ENCODE results near the gene DEPDC1B. TPM values are rescaled to one million over a fixed set of nuclear protein-coding genes. Genes with fewer than 3 reads are reported as not detected.
"Not testable (repeated sequence)": the region's sequence is repeated elsewhere in the genome, so short reads cannot be mapped to it uniquely, and the experiment has no call there.

Gene DEPDC1B
- total RNA-seq, 2 donors from 2014 or later: 0.47 TPM; not detected in 1

- ATAC-seq (no peak), DNase-seq (no peak)
- intact Hi-C loops (cut with DNase I): no loop called here
These were observed 101.5 kb downstream of the DEPDC1B start for GRCh38 chr5:60598424-60598823.

- DNase-seq (no peak), ATAC-seq (no peak)
- intact Hi-C loops (cut with DNase I): no loop called here
These were observed 102.2 kb downstream of the DEPDC1B start for GRCh38 chr5:60597572-60598320.

- DNase-seq (no peak), ATAC-seq (no peak)
- intact Hi-C loops (cut with DNase I): no loop called here
These were observed 105.1 kb downstream of the DEPDC1B start for GRCh38 chr5:60594715-60595477.

- ATAC-seq (no peak), DNase-seq (no peak)
- intact Hi-C loops (cut with DNase I): no loop called here
These were observed 109.8 kb downstream of the DEPDC1B start for GRCh38 chr5:60590172-60590571.

- ATAC-seq, DNase-seq: not testable (repeated sequence)
- intact Hi-C loops (cut with DNase I): loop anchor here in 1 of 2 donors (5.0 kb wide), 1 partner anchor 775 kb away; no protein-coding TSS in a partner anchor
These were observed 112.7 kb downstream of the DEPDC1B start for GRCh38 chr5:60587312-60587711.

- intact Hi-C loops (cut with DNase I): loop anchor here in 1 of 2 donors (5.0 kb wide), 1 partner anchor 774 kb away; no protein-coding TSS in a partner anchor
- ATAC-seq: no peak
- no peak for DNase-seq
These were observed 113.6 kb downstream of the DEPDC1B start for GRCh38 chr5:60586307-60586901.

GRCh38 chr5:60585618-60586017, 114.3 kb downstream of the DEPDC1B start:
- ATAC-seq: no peak
- intact Hi-C loops (cut with DNase I): loop anchor here in 1 of 2 donors (5.0 kb wide), 1 partner anchor 773 kb away; no protein-coding TSS in a partner anchor
- DNase-seq: no peak

GRCh38 chr5:60584304-60584703, 115.7 kb downstream of the DEPDC1B start:
- no peak for DNase-seq
- intact Hi-C loops (cut with DNase I): no loop called here
- ATAC-seq: no peak

GRCh38 chr5:60583616-60584015, 116.3 kb downstream of the DEPDC1B start:
- DNase-seq (no peak), ATAC-seq (no peak)
- intact Hi-C loops (cut with DNase I): no loop called here

- intact Hi-C loops (cut with DNase I): no loop called here
- no peak for DNase-seq
- ATAC-seq: no peak
These were observed 121.7 kb downstream of the DEPDC1B start for GRCh38 chr5:60578315-60578714.

GRCh38 chr5:60577116-60577515, 122.8 kb downstream of the DEPDC1B start:
- no peak for ATAC-seq
- intact Hi-C loops (cut with DNase I): no loop called here

GRCh38 chr5:60576425-60576824, 123.5 kb downstream of the DEPDC1B start:
- ATAC-seq: no peak
- DNase-seq: no peak
- intact Hi-C loops (cut with DNase I): no loop called here

More at GRCh38 chr5:60577116-60577515, 122.8 kb downstream of the DEPDC1B start:
- no peak for DNase-seq

GRCh38 chr5:60568646-60569045, 131.3 kb downstream of the DEPDC1B start:
- no peak for ATAC-seq
- DNase-seq: no peak
- intact Hi-C loops (cut with DNase I): no loop called here

GRCh38 chr5:60563696-60564324, 136.2 kb downstream of the DEPDC1B start:
- DNase-seq (no peak), ATAC-seq (no peak)
- intact Hi-C loops (cut with DNase I): no loop called here

GRCh38 chr5:60553291-60553690, 146.7 kb downstream of the DEPDC1B start:
- ATAC-seq; intact Hi-C loops (cut with DNase I); DNase-seq: not testable (repeated sequence)

GRCh38 chr5:60551829-60552228, 148.1 kb downstream of the DEPDC1B start:
- intact Hi-C loops (cut with DNase I): no loop called here
- no peak for DNase-seq
- no peak for ATAC-seq

GRCh38 chr5:60551250-60551649, 148.7 kb downstream of the DEPDC1B start:
- intact Hi-C loops (cut with DNase I): no loop called here
- ATAC-seq: no peak
- DNase-seq: no peak

- intact Hi-C loops (cut with DNase I): no loop called here
- ATAC-seq (no peak), DNase-seq (no peak)
These were observed 149.7 kb downstream of the DEPDC1B start for GRCh38 chr5:60550311-60550710.

GRCh38 chr5:60549841-60550240, 150.1 kb downstream of the DEPDC1B start:
- intact Hi-C loops (cut with DNase I): no loop called here
- DNase-seq (no peak), ATAC-seq (no peak)

Measured in left cardiac atrium (tissue), 4 donors.